Testis (tissue), 2 donors: ENCODE measurements around the gene DIAPH1.

ENCODE experiments used
- POLR2A ChIP-seq: fragments of 450-650 bp; IDR thresholded peaks from one replicate; pipeline ENCODE4 v1.6.1; 2017; ENCODE audit warnings: antibody characterized with exemption, mild to moderate bottlenecking, moderate library complexity
- TF ChIP-seq, protein P1 (sequence below), 3 experiments: fragments of 450-650 bp in 2 of 3; fragments of 200-600 bp in 1 of 3; sonication (generic) in 1 of 3; IDR thresholded peaks; one replicate each; pipeline ENCODE4 v1.5.1; 2016 to 2019; ENCODE audit warnings: antibody characterized with exemption in 3 of 3, mild to moderate bottlenecking in 2 of 3, moderate library complexity in 1 of 3

DNA sequence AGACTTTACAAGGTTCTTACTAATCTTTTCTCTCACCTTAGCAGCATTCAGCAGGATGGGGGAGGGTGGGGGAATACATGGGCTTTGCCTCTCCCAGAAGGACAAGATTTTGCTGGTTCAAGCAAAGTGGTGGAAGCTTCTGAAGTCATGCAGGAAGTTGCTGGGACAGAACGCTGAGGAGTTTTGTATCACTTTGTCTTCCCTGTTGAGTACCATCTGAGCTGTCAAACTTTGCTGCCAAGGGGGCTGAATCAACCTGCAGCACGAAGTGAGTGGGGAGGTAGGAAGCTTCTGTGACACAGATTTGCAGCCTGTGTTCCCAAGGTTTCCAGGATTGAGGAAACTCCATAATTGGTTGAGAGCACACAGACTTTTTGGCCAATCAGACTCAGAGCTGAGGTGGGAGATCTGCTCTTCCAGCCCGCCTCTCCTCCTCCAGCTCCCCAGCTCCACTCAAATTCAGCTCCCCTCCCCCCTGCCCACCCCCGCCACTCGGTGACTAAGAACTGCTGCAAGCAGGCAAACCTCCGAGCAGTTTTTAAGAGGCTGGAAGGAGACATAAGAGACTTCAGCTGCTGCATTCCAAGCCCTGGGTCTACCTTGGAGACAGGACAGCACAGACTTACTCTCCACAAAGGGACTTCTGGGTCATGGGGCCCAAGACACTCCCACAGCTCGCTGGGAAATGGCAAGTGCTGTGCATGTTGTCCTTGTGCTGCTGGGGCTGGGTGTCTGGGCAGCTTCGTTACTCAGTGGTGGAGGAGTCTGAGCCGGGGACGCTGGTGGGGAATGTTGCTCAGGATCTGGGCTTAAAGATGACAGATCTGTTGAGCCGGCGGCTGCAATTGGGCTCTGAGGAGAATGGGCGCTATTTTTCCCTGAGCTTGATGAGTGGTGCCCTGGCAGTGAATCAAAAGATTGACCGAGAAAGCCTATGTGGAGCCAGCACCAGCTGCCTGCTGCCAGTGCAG lies 129.9 kb downstream of the DIAPH1 start, which contains the start of gene PCDHGC5:
- no peak for TF ChIP-seq POLR2A
- TF ChIP-seq, protein P1, sequence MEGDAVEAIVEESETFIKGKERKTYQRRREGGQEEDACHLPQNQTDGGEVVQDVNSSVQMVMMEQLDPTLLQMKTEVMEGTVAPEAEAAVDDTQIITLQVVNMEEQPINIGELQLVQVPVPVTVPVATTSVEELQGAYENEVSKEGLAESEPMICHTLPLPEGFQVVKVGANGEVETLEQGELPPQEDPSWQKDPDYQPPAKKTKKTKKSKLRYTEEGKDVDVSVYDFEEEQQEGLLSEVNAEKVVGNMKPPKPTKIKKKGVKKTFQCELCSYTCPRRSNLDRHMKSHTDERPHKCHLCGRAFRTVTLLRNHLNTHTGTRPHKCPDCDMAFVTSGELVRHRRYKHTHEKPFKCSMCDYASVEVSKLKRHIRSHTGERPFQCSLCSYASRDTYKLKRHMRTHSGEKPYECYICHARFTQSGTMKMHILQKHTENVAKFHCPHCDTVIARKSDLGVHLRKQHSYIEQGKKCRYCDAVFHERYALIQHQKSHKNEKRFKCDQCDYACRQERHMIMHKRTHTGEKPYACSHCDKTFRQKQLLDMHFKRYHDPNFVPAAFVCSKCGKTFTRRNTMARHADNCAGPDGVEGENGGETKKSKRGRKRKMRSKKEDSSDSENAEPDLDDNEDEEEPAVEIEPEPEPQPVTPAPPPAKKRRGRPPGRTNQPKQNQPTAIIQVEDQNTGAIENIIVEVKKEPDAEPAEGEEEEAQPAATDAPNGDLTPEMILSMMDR (IDR thresholded peaks at IDR 0.05) = no peak
